Uterine smooth muscle cell (primary cell): ENCODE data around the gene WFDC1. TPM values are rescaled to one million over a fixed set of nuclear protein-coding genes. Genes with fewer than 3 reads are reported as not detected.

Source experiments
- total RNA-seq: library from RNA; depleted of rRNA; stranded (reverse); fragments of >200 nt; gene quantifications from 2 replicates; pipeline ENCODE4 v1.2.3, GENCODE V29; 2014

Gene WFDC1, protein sequence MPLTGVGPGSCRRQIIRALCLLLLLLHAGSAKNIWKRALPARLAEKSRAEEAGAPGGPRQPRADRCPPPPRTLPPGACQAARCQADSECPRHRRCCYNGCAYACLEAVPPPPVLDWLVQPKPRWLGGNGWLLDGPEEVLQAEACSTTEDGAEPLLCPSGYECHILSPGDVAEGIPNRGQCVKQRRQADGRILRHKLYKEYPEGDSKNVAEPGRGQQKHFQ
- total RNA-seq = 0.50 and 0.66 TPM in 2 replicates

DNA sequence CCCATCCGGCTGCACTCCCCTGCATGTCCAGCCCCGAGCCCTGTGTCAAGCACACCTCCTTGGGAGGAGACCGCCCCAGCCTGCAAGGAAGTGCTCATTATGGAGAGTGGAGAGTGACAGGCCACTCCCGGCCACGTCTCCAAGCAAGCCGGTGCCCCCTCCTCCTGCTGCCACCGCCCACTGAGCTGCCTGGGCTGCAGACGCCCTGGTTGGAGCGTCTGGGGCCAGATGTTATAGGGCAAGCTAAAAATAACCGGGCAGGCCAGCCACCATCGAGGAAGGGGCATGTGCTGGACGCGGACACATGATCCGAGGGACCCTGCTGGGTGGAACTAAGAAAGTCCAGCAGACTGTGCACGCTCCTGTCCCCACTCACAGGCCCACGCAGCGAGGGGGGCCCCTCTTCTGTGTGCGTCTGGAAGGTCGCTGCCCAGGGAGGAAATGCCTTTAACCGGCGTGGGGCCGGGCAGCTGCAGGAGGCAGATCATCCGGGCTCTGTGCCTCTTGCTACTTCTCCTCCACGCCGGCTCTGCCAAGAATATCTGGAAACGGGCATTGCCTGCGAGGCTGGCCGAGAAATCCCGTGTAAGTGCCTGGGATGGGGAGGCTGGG, at the start of gene WFDC1:
WFDC1 (plus strand) TSS at position 348 of the 612 bp plus-strand sequence; CDS start at position 442, 94 bp downstream.

DNA sequence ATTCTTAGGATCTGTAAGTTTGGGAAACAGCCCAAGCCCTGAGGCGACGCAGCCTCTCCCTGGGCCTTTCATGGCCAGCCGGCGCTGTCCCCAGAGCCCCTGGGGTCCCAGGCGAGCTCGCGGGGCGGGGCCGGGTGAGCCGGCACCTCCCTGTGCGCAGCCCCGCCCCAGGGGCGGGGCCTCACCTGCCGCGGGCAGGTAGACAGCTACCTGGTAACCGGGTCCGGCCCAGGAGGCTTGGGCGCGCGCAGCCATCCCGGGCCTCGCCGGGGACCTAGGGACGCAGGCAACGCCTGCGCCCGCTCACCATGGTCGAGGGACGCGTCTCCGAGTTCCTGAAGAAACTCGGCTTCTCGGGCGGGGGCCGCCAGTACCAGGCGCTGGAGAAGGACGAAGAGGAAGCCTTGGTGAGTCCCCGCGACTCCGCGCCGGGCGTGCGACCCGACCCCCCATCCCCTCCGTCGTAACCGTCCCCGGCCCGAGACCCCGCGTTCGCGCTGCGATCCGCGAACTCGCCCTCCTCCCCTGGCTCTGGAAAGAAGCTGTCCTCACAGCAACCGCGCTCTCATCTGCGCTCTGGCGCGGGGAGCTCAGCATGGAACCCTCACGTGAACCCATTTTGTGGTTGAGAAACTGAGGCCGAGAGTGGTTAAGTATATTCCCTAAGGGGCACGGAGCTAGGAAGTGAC, 73.8 kb downstream of the WFDC1 start, which contains the start of gene ATP2C2:
ATP2C2 (plus strand) TSS at position 231 of the 689 bp plus-strand sequence; CDS start at position 309, 78 bp downstream.

Other genes starting within 250 kb of the WFDC1 start
- 85.3 and 125 TPM in 2 replicates for gene MBTPS1, start 177.9 kb upstream of the WFDC1 start, total RNA-seq
- gene HSDL1, start 149.7 kb upstream of the WFDC1 start, total RNA-seq = 26.8 and 29.6 TPM in 2 replicates
- not detected in 2 replicates for gene DNAAF1, start 149.6 kb upstream of the WFDC1 start, total RNA-seq
- gene TAF1C, start 107.8 kb upstream of the WFDC1 start, total RNA-seq = 14.1 and 20.7 TPM in 2 replicates
- gene ADAD2, start 103.7 kb upstream of the WFDC1 start, total RNA-seq = not detected in 2 replicates
- gene KCNG4, start 54.9 kb upstream of the WFDC1 start, total RNA-seq = not detected in 2 replicates
- gene ATP2C2, start 73.7 kb downstream of the WFDC1 start, total RNA-seq = 0.12 TPM in 1 of 2 replicates, not detected in the other
- gene MEAK7, start 209.8 kb downstream of the WFDC1 start, total RNA-seq = 33.2 and 79.7 TPM in 2 replicates